Right lobe of liver (tissue), 4 donors: ENCODE data around the gene RPL13A.

Experiments used
- CTCF ChIP-seq, 4 donors: fragments of 200-600 bp in 3 of 4; fragments of 450-650 bp in 1 of 4; IDR thresholded peaks; one replicate each; pipeline versions ENCODE4 v1.5.1 to v1.8.0; 2016 to 2022; ENCODE audit warnings: antibody characterized with exemption in 4 of 4, mild to moderate bottlenecking in 2 of 4
- POLR2A ChIP-seq: fragments of 450-650 bp; IDR thresholded peaks from one replicate; pipeline ENCODE4 v1.6.1; 2017; ENCODE audit warnings: antibody characterized with exemption, mild to moderate bottlenecking
- donor health status: DM: no; HTN: no; CAD: no.
- donor health status: DM: no; HTN: no; CAD: no.
- donor health status: DM: no; HTN: yes; CAD: no.

GRCh38 chr19:49499030-49499670, 11.7 kb downstream of the RPL13A start:
- TF ChIP-seq POLR2A: no peak
- no peak for TF ChIP-seq CTCF (IDR thresholded peaks at IDR 0.05)
